Measurements from ENCODE around the gene MYO5A.

GRCh38 chr15:52280326-52281084, 248.2 kb downstream of the MYO5A start:
- TF ChIP-seq, protein P1, sequence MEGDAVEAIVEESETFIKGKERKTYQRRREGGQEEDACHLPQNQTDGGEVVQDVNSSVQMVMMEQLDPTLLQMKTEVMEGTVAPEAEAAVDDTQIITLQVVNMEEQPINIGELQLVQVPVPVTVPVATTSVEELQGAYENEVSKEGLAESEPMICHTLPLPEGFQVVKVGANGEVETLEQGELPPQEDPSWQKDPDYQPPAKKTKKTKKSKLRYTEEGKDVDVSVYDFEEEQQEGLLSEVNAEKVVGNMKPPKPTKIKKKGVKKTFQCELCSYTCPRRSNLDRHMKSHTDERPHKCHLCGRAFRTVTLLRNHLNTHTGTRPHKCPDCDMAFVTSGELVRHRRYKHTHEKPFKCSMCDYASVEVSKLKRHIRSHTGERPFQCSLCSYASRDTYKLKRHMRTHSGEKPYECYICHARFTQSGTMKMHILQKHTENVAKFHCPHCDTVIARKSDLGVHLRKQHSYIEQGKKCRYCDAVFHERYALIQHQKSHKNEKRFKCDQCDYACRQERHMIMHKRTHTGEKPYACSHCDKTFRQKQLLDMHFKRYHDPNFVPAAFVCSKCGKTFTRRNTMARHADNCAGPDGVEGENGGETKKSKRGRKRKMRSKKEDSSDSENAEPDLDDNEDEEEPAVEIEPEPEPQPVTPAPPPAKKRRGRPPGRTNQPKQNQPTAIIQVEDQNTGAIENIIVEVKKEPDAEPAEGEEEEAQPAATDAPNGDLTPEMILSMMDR (IDR thresholded peaks at IDR 0.05 in 2 of 3, conservative IDR thresholded peaks at IDR 0.05 in 1 of 3; ENCODE audit: insufficient read depth in 2 of 3, low read depth in 1 of 3, low read length in 3 of 3) = no peak
- TF ChIP-seq NFRKB (IDR thresholded peaks at IDR 0.05; ENCODE audit: low read depth) (no peak), MAFG (tag; conservative IDR thresholded peaks at IDR 0.05) (no peak), TCF7 (IDR thresholded peaks at IDR 0.05; ENCODE audit: borderline replicate concordance) (no peak), CEBPB (tag; IDR thresholded peaks at IDR 0.05) (no peak), MED1 (CRISPR knock-in tag; IDR thresholded peaks at IDR 0.05; ENCODE audit: borderline replicate concordance) (no peak), ZNF224 (CRISPR knock-in tag; IDR thresholded peaks at IDR 0.05) (no peak), RUNX1 (IDR thresholded peaks at IDR 0.05; ENCODE audit: low read depth) (no peak), EZH2 (IDR thresholded peaks at IDR 0.05; ENCODE audit: borderline replicate concordance, low read depth, low read length) (no peak), EP300 (IDR thresholded peaks at IDR 0.05; ENCODE audit: low read length) (no peak), ATF1 (CRISPR knock-in tag; IDR thresholded peaks at IDR 0.05) (no peak), ATF1 (tag; IDR thresholded peaks at IDR 0.05) (no peak), TBP (optimal IDR thresholded peaks at IDR 0.05; ENCODE audit: low read depth, low read length) (no peak), POLR2AphosphoS5 (IDR thresholded peaks at IDR 0.05; ENCODE audit: control insufficient read depth, insufficient read depth, low read depth, low read length) (no peak)
- TF ChIP-seq, protein P2, sequence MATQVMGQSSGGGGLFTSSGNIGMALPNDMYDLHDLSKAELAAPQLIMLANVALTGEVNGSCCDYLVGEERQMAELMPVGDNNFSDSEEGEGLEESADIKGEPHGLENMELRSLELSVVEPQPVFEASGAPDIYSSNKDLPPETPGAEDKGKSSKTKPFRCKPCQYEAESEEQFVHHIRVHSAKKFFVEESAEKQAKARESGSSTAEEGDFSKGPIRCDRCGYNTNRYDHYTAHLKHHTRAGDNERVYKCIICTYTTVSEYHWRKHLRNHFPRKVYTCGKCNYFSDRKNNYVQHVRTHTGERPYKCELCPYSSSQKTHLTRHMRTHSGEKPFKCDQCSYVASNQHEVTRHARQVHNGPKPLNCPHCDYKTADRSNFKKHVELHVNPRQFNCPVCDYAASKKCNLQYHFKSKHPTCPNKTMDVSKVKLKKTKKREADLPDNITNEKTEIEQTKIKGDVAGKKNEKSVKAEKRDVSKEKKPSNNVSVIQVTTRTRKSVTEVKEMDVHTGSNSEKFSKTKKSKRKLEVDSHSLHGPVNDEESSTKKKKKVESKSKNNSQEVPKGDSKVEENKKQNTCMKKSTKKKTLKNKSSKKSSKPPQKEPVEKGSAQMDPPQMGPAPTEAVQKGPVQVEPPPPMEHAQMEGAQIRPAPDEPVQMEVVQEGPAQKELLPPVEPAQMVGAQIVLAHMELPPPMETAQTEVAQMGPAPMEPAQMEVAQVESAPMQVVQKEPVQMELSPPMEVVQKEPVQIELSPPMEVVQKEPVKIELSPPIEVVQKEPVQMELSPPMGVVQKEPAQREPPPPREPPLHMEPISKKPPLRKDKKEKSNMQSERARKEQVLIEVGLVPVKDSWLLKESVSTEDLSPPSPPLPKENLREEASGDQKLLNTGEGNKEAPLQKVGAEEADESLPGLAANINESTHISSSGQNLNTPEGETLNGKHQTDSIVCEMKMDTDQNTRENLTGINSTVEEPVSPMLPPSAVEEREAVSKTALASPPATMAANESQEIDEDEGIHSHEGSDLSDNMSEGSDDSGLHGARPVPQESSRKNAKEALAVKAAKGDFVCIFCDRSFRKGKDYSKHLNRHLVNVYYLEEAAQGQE (IDR thresholded peaks at IDR 0.05; ENCODE audit: borderline replicate concordance) = no peak
- TF ChIP-seq, protein P2 (CRISPR knock-in tag; IDR thresholded peaks at IDR 0.05; ENCODE audit: low read depth) = no peak

All from K562 (cell line).